Frontal cortex (tissue), 4 donors: Measurements from ENCODE around the gene PRKAR2A. TPM values are rescaled to one million over a fixed set of nuclear protein-coding genes. Genes with fewer than 3 reads are reported as not detected.
A peak's percentile ranks its signal among the peaks of the same experiment; 100 is the strongest.

Experiments
- DNase-seq, 2 donors: peaks; one replicate each; pipeline ENCODE4 v3.0.0; 2012; ENCODE audit warnings: low spot score in 2 of 2
- FAIRE-seq: peaks from 2 replicates; lab custom pipeline; 2012; peaks lifted over from hg19 to GRCh38; lab: Jason Lieb, UNC
- total RNA-seq: library from RNA; depleted of rRNA; stranded (reverse); fragments of >200 nt; gene quantifications from one replicate; pipeline ENCODE4 v1.2.3, GENCODE V29; 2014
- donor health status: control.
- donor health status: control.
- donor health status: control.

PRKAR2A gene
- 32.2 TPM for total RNA-seq

- DNase-seq (peak; percentile 93 to 95), FAIRE-seq (no peak)
Measured at GRCh38 chr3:48847504-48848423, at the start of gene PRKAR2A. Gene PRKAR2A, minus strand, starts transcription at chr3:48847874. Its CDS starts 278 bp downstream, at chr3:48847596.

GRCh38 chr3:48896936-48897335, 49.3 kb upstream of the PRKAR2A start:
- FAIRE-seq (no peak), DNase-seq (no peak)

GRCh38 chr3:48894516-48894915, 46.8 kb upstream of the PRKAR2A start:
- no peak for FAIRE-seq

GRCh38 chr3:48891606-48892005, 43.9 kb upstream of the PRKAR2A start:
- FAIRE-seq (no peak), DNase-seq (no peak)

More at GRCh38 chr3:48894516-48894915, 46.8 kb upstream of the PRKAR2A start:
- no peak for DNase-seq

- FAIRE-seq (no peak), DNase-seq (no peak)
Measured at GRCh38 chr3:48885753-48886152, 38.1 kb upstream of the PRKAR2A start.

- FAIRE-seq (no peak), DNase-seq (no peak)
Measured at GRCh38 chr3:48881652-48882114, 34.0 kb upstream of the PRKAR2A start.

- FAIRE-seq (no peak), DNase-seq (no peak)
Measured at GRCh38 chr3:48881006-48881405, 33.3 kb upstream of the PRKAR2A start.

GRCh38 chr3:48879994-48880377, 32.3 kb upstream of the PRKAR2A start:
- no peak for DNase-seq
- no peak for FAIRE-seq

- FAIRE-seq (no peak), DNase-seq (no peak)
Measured at GRCh38 chr3:48879307-48879993, 31.8 kb upstream of the PRKAR2A start.

- no peak for FAIRE-seq
- no peak for DNase-seq
Measured at GRCh38 chr3:48877671-48878070, 30.0 kb upstream of the PRKAR2A start.

- no peak for FAIRE-seq
- no peak for DNase-seq
Measured at GRCh38 chr3:48863122-48863521, 15.4 kb upstream of the PRKAR2A start.

GRCh38 chr3:48859206-48859605, 11.5 kb upstream of the PRKAR2A start:
- FAIRE-seq, result no peak
- DNase-seq, result no peak

- FAIRE-seq (no peak), DNase-seq (no peak)
Measured at GRCh38 chr3:48858709-48859108, 11.0 kb upstream of the PRKAR2A start.

- DNase-seq (no peak), FAIRE-seq (no peak)
Measured at GRCh38 chr3:48857641-48858040, 10.0 kb upstream of the PRKAR2A start.

- no peak for DNase-seq
Measured at GRCh38 chr3:48856469-48856868, 8.8 kb upstream of the PRKAR2A start.

GRCh38 chr3:48855681-48856447, 8.2 kb upstream of the PRKAR2A start:
- DNase-seq (no peak), FAIRE-seq (no peak)

More at GRCh38 chr3:48856469-48856868, 8.8 kb upstream of the PRKAR2A start:
- FAIRE-seq, result no peak

- FAIRE-seq (no peak), DNase-seq (no peak)
Measured at GRCh38 chr3:48852151-48852550, 4.5 kb upstream of the PRKAR2A start.

GRCh38 chr3:48851407-48851806, 3.7 kb upstream of the PRKAR2A start:
- FAIRE-seq (no peak), DNase-seq (no peak)

- no peak for FAIRE-seq
- DNase-seq, result no peak
Measured at GRCh38 chr3:48848816-48849515, 1.3 kb upstream of the PRKAR2A start.
